CD4-positive, alpha-beta T cell (primary cell): ENCODE results near the gene SHISA9. TPM values are rescaled to one million over a fixed set of nuclear protein-coding genes. Genes with fewer than 3 reads are reported as not detected.

Source experiments
- ATAC-seq: fragments of 200-7000 bp; cut with Tn5 transposase; one replicate; pipeline ENCODE4 v1.10.0; 2022; ENCODE audit warnings: mild to moderate bottlenecking; ENCODE audit not compliant: poor library complexity
- CTCF ChIA-PET: fragments of 350-600 bp; sonication (Branson Sonifier 250); formaldehyde crosslinking; loops from one replicate; lab custom pipeline; 2021; ENCODE audit warnings: antibody characterized with exemption, inconsistent platforms; lab: Charles Lee
- POLR2A ChIA-PET: fragments of 350-600 bp; sonication (Branson Sonifier 250); formaldehyde crosslinking; loops from one replicate; lab custom pipeline; 2021; ENCODE audit warnings: antibody characterized with exemption, inconsistent platforms; lab: Charles Lee
- DNase-seq, 14 experiments: peaks; one replicate each; pipeline ENCODE4 v3.0.0-alpha.2; 2013 to 2020; ENCODE audit warnings: mixed read lengths in 2 of 14
- H3K27ac ChIP-seq, 2 donors: one replicate each; pipeline versions ENCODE4 v1.5.1 to v1.7.0; 2013; ENCODE audit warnings: low read length in 2 of 2, low read depth in 1 of 2, mild to moderate bottlenecking in 1 of 2
- H3K27me3 ChIP-seq, 2 experiments: 1 replicate in 1 of 2; 2 replicates in 1 of 2; pipeline versions ENCODE4 v1.6.1 to v1.7.0; 2013; ENCODE audit warnings: low read length in 2 of 2, control low read depth in 1 of 2, mild to moderate bottlenecking in 1 of 2, moderate library complexity in 1 of 2; ENCODE audit not compliant: insufficient read depth in 2 of 2, control insufficient read depth in 1 of 2
- H3K36me3 ChIP-seq: one replicate; pipeline ENCODE4 v1.6.1; 2013; ENCODE audit warnings: low read length, control low read depth; ENCODE audit not compliant: insufficient read depth
- H3K4me1 ChIP-seq: one replicate; pipeline ENCODE4 v1.6.1; 2013; ENCODE audit warnings: low read length, control low read depth; ENCODE audit not compliant: insufficient read depth
- H3K4me3 ChIP-seq: one replicate; pipeline ENCODE4 v1.5.1; 2013; ENCODE audit warnings: mild to moderate bottlenecking, low read length, moderate library complexity
- H3K9me3 ChIP-seq, 2 experiments: 1 replicate in 1 of 2; 2 replicates in 1 of 2; pipeline versions ENCODE4 v1.6.1 to v1.7.0; 2013; ENCODE audit warnings: low read length in 2 of 2, mild to moderate bottlenecking in 2 of 2, control low read depth in 1 of 2, moderate library complexity in 1 of 2; ENCODE audit not compliant: control insufficient read depth in 1 of 2, insufficient read depth in 1 of 2
- H3K27ac Mint-ChIP-seq: one replicate; pipeline ENCODE4 v1.8.0; 2020; ENCODE audit warnings: mixed read lengths
- H3K27me3 Mint-ChIP-seq: one replicate; pipeline ENCODE4 v1.8.0; 2021; ENCODE audit warnings: mixed read lengths
- H3K36me3 Mint-ChIP-seq: one replicate; pipeline ENCODE4 v1.8.0; 2021; ENCODE audit warnings: low read depth, mixed read lengths
- H3K4me1 Mint-ChIP-seq: one replicate; pipeline ENCODE4 v1.8.0; 2021; ENCODE audit warnings: low read depth, mixed read lengths
- H3K4me3 Mint-ChIP-seq: one replicate; pipeline ENCODE4 v1.8.0; 2020; ENCODE audit warnings: mild to moderate bottlenecking, mixed read lengths
- H3K9me3 Mint-ChIP-seq: one replicate; pipeline ENCODE4 v1.8.0; 2020; ENCODE audit warnings: mixed read lengths
- CTCF ChIP-seq: fragments of 200-600 bp; IDR thresholded peaks from one replicate; pipeline ENCODE4 v1.8.0; 2022; ENCODE audit warnings: antibody characterized with exemption, mild to moderate bottlenecking
- intact Hi-C, 2 experiments: fragments of 100-400 bp; cut with DNase I in 1 of 2; cut with micrococcal nuclease in 1 of 2; formaldehyde crosslinking; loops; one replicate each; pipeline versions ENCODE4 v1.15.1 to v1.9.0; 2023 to 2025; cut with DNase I, micrococcal nuclease
- total RNA-seq, 174 experiments: library from RNA in 2 of 174; stranded (reverse) in 2 of 174; gene quantifications; one replicate each; pipeline ENCODE4 v1.2.3 and lab custom pipeline; 2021 to 2026

SHISA9 gene
- total RNA-seq, 2 experiments from 2014 or later, result not detected

GRCh38 chr16:13077816-13078215, 176.4 kb downstream of the SHISA9 start:
- Mint-ChIP-seq H3K36me3 (no peaks in the 10 kb centered on the region), H3K4me1 (no peaks in the 10 kb centered on the region), H3K4me3 (no peak overlapping the region), H3K27me3 (peaks cover 15% of the 10 kb centered on the region), H3K27ac (no peak overlapping the region), H3K9me3 (peaks cover 2% of the 10 kb centered on the region)
- intact Hi-C loops, result no loop called here
- H3K27ac ChIP-seq, result no peak overlapping the region
- DNase-seq (no peak), ATAC-seq (no peak)
- H3K4me1 ChIP-seq, result no peaks in the 10 kb centered on the region
- no peaks in the 10 kb centered on the region for H3K36me3 ChIP-seq
- ChIA-PET POLR2A (no interaction called here), CTCF (no interaction called here)
- H3K9me3 ChIP-seq, result no peaks in the 10 kb centered on the region
- H3K27me3 ChIP-seq, result peaks cover 0 to 2% of the 10 kb centered on the region in 2 experiments
- H3K4me3 ChIP-seq, result no peak overlapping the region
- no peak for TF ChIP-seq CTCF

- Mint-ChIP-seq H3K4me1 (no peaks in the 10 kb centered on the region), H3K27ac (no peak overlapping the region), H3K27me3 (peaks cover 3% of the 10 kb centered on the region), H3K4me3 (no peak overlapping the region), H3K9me3 (peaks cover 2% of the 10 kb centered on the region), H3K36me3 (no peaks in the 10 kb centered on the region)
- intact Hi-C loops, result no loop called here
- Histone ChIP-seq H3K27me3 (no peaks in the 10 kb centered on the region), H3K27ac (no peak overlapping the region), H3K36me3 (no peaks in the 10 kb centered on the region), H3K4me1 (no peaks in the 10 kb centered on the region), H3K9me3 (no peaks in the 10 kb centered on the region), H3K4me3 (no peak overlapping the region)
- ATAC-seq (no peak), DNase-seq (no peak)
- ChIA-PET POLR2A (no interaction called here), CTCF (no interaction called here)
- no peak for TF ChIP-seq CTCF
Measured at GRCh38 chr16:13080531-13080930, 179.1 kb downstream of the SHISA9 start.

GRCh38 chr16:13081825-13082331, 180.5 kb downstream of the SHISA9 start:
- Mint-ChIP-seq H3K9me3 (peaks cover 2% of the 10 kb centered on the region), H3K36me3 (no peaks in the 10 kb centered on the region), H3K4me1 (no peaks in the 10 kb centered on the region), H3K27me3 (no peaks in the 10 kb centered on the region), H3K27ac (no peak overlapping the region), H3K4me3 (no peak overlapping the region)
- Histone ChIP-seq H3K9me3 (no peaks in the 10 kb centered on the region), H3K27ac (no peak overlapping the region), H3K27me3 (no peaks in the 10 kb centered on the region), H3K36me3 (no peaks in the 10 kb centered on the region), H3K4me1 (no peaks in the 10 kb centered on the region), H3K4me3 (no peak overlapping the region)
- ChIA-PET POLR2A (no interaction called here), CTCF (no interaction called here)
- ATAC-seq (no peak), DNase-seq (no peak)
- TF ChIP-seq CTCF, result no peak
- intact Hi-C loops, result no loop called here
